Measurements from ENCODE around the gene REEP2. TPM values are rescaled to one million over a fixed set of nuclear protein-coding genes. Genes with fewer than 3 reads are reported as not detected.

REEP2 gene
- polyA plus RNA-seq, 3 donors from 2014 or later: 0.11 to 0.48 TPM; not detected in 1

GRCh38 chr5:138476918-138477317, 38.1 kb downstream of the REEP2 start:
- Mint-ChIP-seq H3K4me3 (no peak overlapping the region), H3K27ac (no peak overlapping the region), H3K36me3 (no peaks in the 10 kb centered on the region), H3K27me3 (ENCODE audit: low read depth in 3 of 3) (peaks cover 2 to 14% (median 5%) of the 10 kb centered on the region in 3 donors), H3K4me1 (no peaks in the 10 kb centered on the region), H3K9me3 (no peaks in the 10 kb centered on the region)
- DNase-seq: no peak

DNA sequence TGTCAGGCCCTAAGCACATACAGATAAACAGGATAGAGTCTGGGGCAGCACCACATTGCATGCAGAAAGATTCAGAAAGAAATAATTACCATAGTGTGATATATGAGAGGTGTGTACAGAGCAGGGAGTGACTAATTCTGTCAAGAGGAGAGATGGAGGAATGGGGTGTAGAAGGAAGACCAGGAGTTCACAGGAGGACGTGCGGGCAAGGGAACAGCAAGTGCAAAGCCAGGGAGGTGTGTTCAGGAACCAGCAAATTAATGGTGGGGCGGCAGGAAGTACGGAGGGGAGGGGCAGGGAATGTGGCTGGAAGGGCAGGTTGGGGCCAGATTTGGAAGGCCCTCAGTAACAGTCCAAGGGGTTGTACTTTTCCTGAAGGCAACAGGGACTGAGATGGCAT, 43.8 kb downstream of the REEP2 start:
- Mint-ChIP-seq H3K4me1 (no peaks in the 10 kb centered on the region), H3K4me3 (no peak overlapping the region), H3K9me3 (no peaks in the 10 kb centered on the region), H3K27me3 (ENCODE audit: low read depth in 3 of 3) (peaks cover 0 to 5% (median 3%) of the 10 kb centered on the region in 3 donors), H3K27ac (no peak overlapping the region), H3K36me3 (peaks cover 0 to 3% (median 0%) of the 10 kb centered on the region in 3 donors)
- DNase-seq: no peak

GRCh38 chr5:138488481-138488945, 49.7 kb downstream of the REEP2 start:
- Mint-ChIP-seq H3K9me3 (no peaks in the 10 kb centered on the region), H3K27ac (no peak overlapping the region), H3K27me3 (ENCODE audit: low read depth in 3 of 3) (peaks cover 2 to 8% (median 7%) of the 10 kb centered on the region in 3 donors)

GRCh38 chr5:138489683-138490061, 50.8 kb downstream of the REEP2 start:
- no peak for DNase-seq
- H3K27me3 Mint-ChIP-seq (ENCODE audit: low read depth in 3 of 3): peaks cover 2 to 8% (median 7%) of the 10 kb centered on the region in 3 donors
- peaks cover 0 to 3% (median 0%) of the 10 kb centered on the region in 3 donors for H3K36me3 Mint-ChIP-seq
- H3K4me1 Mint-ChIP-seq: peaks cover 8 to 13% of the 10 kb centered on the region in 2 donors
- no peaks in the 10 kb centered on the region for H3K9me3 Mint-ChIP-seq
- H3K4me3 Mint-ChIP-seq: no peak overlapping the region
- no peak overlapping the region for H3K27ac Mint-ChIP-seq

More at GRCh38 chr5:138488481-138488945, 49.7 kb downstream of the REEP2 start:
- H3K36me3 Mint-ChIP-seq: peaks cover 0 to 3% (median 0%) of the 10 kb centered on the region in 3 donors
- DNase-seq: no peak
- H3K4me1 Mint-ChIP-seq: peaks cover 8 to 13% of the 10 kb centered on the region in 2 donors
- H3K4me3 Mint-ChIP-seq: no peak overlapping the region

- peaks cover 2 to 12% (median 12%) of the 10 kb centered on the region in 3 donors for H3K27me3 Mint-ChIP-seq (ENCODE audit: low read depth in 3 of 3)
- no peaks in the 10 kb centered on the region for H3K9me3 Mint-ChIP-seq
- no peak for DNase-seq
- H3K27ac Mint-ChIP-seq: no peak overlapping the region
- H3K4me3 Mint-ChIP-seq: peak overlapping the region; percentile 10 to 72 (median 63)
- H3K36me3 Mint-ChIP-seq: no peaks in the 10 kb centered on the region
- peaks cover 8 to 13% of the 10 kb centered on the region in 2 donors for H3K4me1 Mint-ChIP-seq
These were observed 51.9 kb downstream of the REEP2 start for GRCh38 chr5:138490648-138491283.

- H3K4me3 Mint-ChIP-seq: peak overlapping the region; percentile 29 to 72 (median 63)
- H3K9me3 Mint-ChIP-seq: no peaks in the 10 kb centered on the region
- H3K4me1 Mint-ChIP-seq: peaks cover 8 to 13% of the 10 kb centered on the region in 2 donors
- no peak overlapping the region for H3K27ac Mint-ChIP-seq
- no peak for DNase-seq
- H3K36me3 Mint-ChIP-seq: no peaks in the 10 kb centered on the region
- H3K27me3 Mint-ChIP-seq (ENCODE audit: low read depth in 3 of 3): peaks cover 2 to 12% (median 12%) of the 10 kb centered on the region in 3 donors
These were observed 52.4 kb downstream of the REEP2 start for GRCh38 chr5:138491284-138491648.

DNA sequence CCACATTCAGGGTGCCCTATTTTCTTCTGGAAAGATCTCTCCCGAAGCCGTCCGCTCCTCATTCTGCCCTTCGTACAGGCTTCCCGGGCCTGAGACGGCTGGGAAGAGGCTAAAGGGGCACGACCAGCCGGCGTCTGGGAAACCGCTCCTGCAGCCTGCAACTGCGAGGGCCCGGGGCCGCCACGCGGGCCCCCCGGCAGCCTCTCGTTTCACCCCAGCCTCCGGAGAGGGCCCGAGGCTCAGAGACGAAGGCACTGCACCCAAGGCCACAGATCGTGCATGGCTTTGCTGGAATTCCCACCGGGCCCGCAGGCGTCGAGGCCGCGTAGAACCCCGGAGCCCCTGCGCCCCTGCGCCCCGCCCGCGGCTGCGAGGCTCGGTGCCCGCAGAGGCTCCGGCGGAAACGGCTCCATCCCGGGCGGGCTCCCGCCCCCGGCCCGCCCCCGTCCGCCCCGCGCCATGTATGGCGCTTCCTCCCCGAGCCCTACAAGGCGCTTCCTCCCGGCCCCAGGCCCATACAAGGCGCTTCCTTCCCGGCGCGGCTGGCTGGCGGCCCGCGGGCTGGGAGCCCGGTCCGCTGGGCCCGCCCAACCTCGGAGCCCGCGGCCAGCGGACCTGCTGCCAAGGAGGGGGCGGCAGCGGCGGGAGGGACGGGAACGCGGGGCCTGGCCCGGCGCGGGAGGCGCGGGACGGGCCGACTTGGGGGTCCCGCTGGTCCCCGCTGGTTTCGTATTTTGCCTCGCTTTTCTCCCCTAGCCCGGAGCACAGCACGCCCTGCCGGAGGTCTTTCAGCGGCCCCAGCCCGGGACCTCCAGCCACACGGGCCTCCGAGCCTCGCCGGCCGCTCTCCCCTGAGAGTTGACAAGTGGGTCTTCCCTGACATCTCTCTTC, 53.1 kb downstream of the REEP2 start:
- Mint-ChIP-seq H3K27me3 (ENCODE audit: low read depth in 3 of 3) (peaks cover 2 to 12% (median 12%) of the 10 kb centered on the region in 3 donors), H3K4me1 (peaks cover 8 to 13% of the 10 kb centered on the region in 2 donors), H3K27ac (peak overlapping the region in 3 of 6 donors; percentile 71 to 86 (median 79)), H3K36me3 (no peaks in the 10 kb centered on the region), H3K4me3 (peak overlapping the region; percentile 89 to 96 (median 91)), H3K9me3 (no peaks in the 10 kb centered on the region)
- DNase-seq: peak; percentile 82 to 85 (median 84)

DNA sequence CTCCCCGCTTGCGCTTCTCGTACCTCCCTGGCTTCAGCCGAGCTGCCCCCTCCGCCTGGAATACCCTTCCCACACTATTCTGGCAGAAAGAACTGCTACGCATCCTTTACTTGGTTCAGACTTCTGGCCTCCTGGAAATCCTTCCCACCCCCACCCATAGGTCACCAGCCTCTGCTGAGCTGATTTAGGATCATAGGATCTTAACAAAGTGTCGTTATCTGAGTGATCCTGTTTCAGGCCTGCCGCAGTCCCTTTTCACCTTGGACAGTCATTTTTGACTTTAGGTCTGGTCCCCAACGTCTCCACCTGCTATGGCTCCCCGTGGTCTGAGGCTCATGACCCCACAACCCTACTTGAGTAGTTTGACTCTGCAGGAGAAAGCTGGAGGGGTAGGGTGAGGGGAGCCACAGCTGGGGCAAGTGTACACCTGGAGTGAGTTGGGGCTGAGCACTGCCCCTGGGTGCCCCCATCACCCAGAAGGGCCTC, 53.7 kb downstream of the REEP2 start:
- peak overlapping the region; percentile 89 to 96 (median 91) for H3K4me3 Mint-ChIP-seq
- peak overlapping the region in 5 of 6 donors; percentile 16 to 86 (median 71) for H3K27ac Mint-ChIP-seq
- DNase-seq: no peak
- H3K27me3 Mint-ChIP-seq (ENCODE audit: low read depth in 3 of 3): peaks cover 2 to 13% (median 12%) of the 10 kb centered on the region in 3 donors
- peaks cover 8 to 13% of the 10 kb centered on the region in 2 donors for H3K4me1 Mint-ChIP-seq
- no peaks in the 10 kb centered on the region for H3K9me3 Mint-ChIP-seq
- H3K36me3 Mint-ChIP-seq: no peaks in the 10 kb centered on the region

DNA sequence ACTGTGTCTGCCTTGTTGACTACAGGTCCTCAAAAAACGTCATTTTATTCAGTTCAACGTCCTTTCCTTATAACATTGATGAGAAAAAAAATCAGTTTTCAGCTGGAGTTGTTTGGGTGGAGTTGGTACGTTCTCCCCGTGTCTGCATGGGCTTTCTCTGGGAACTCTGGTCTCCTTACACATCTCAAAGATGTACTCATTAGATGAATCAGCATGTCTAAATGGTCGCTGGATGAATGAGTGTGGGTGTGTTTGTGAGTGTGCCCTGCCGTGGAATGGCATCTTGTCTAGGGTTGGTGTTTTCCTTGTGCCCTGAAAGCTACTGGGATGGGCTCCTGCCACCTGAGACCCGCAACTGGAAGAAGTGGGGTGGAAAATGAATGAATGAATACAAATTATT, 56.5 kb downstream of the REEP2 start:
- H3K27me3 Mint-ChIP-seq (ENCODE audit: low read depth in 3 of 3): peaks cover 0 to 15% (median 10%) of the 10 kb centered on the region in 3 donors
- H3K4me1 Mint-ChIP-seq: peaks cover 8 to 13% of the 10 kb centered on the region in 2 donors
- H3K27ac Mint-ChIP-seq: peak overlapping the region in 1 of 6 donors; percentile 53
- no peak for DNase-seq
- H3K9me3 Mint-ChIP-seq: no peaks in the 10 kb centered on the region
- H3K36me3 Mint-ChIP-seq: no peaks in the 10 kb centered on the region
- H3K4me3 Mint-ChIP-seq: no peak overlapping the region

Other genes starting within 250 kb of the REEP2 start
- gene CDC23, start 225.7 kb upstream of the REEP2 start, polyA plus RNA-seq: 10 to 100 TPM; 15.3 to 28.2 (median 23.6) TPM
- gene GFRA3, start 164.4 kb upstream of the REEP2 start, polyA plus RNA-seq: not detected
- 1 to 10 TPM in 1 of 3 donors, under 1 TPM in 2; 0.19 to 2.3 (median 0.57) TPM for gene CDC25C, start 107.3 kb upstream of the REEP2 start, polyA plus RNA-seq
- 10 to 100 TPM; 16.2 to 32.1 (median 25.2) TPM for gene FAM53C, start 100.8 kb upstream of the REEP2 start, polyA plus RNA-seq
- gene KDM3B, start 86.4 kb upstream of the REEP2 start, polyA plus RNA-seq: 10 to 100 TPM in 1 of 3 donors, 1 to 10 TPM in 2; 4.0 to 14.5 (median 7.2) TPM
- under 1 TPM in 2 of 3 donors, not detected in 1; 0.52 to 0.99 TPM for gene EGR1, start 26.4 kb downstream of the REEP2 start, polyA plus RNA-seq
- 10 to 100 TPM; 30.0 to 38.2 (median 33.5) TPM for gene ETF1, start 104.2 kb downstream of the REEP2 start, polyA plus RNA-seq
- gene HSPA9, start 136.3 kb downstream of the REEP2 start, polyA plus RNA-seq: 100 to 1,000 TPM in 2 of 3 donors, 10 to 100 TPM in 1; 92.8 to 153 (median 145) TPM

All from immature natural killer cell (primary cell).